HG02588 (cell line): ENCODE data around the gene GCDH.

Source experiments
- ATAC-seq: cut with Tn5 transposase; IDR thresholded peaks from one replicate; pipeline ENCODE4 v1.9.1; 2021; ENCODE audit warnings: mild to moderate bottlenecking, moderate library complexity; ENCODE audit not compliant: unreplicated experiment

Gene GCDH

DNA sequence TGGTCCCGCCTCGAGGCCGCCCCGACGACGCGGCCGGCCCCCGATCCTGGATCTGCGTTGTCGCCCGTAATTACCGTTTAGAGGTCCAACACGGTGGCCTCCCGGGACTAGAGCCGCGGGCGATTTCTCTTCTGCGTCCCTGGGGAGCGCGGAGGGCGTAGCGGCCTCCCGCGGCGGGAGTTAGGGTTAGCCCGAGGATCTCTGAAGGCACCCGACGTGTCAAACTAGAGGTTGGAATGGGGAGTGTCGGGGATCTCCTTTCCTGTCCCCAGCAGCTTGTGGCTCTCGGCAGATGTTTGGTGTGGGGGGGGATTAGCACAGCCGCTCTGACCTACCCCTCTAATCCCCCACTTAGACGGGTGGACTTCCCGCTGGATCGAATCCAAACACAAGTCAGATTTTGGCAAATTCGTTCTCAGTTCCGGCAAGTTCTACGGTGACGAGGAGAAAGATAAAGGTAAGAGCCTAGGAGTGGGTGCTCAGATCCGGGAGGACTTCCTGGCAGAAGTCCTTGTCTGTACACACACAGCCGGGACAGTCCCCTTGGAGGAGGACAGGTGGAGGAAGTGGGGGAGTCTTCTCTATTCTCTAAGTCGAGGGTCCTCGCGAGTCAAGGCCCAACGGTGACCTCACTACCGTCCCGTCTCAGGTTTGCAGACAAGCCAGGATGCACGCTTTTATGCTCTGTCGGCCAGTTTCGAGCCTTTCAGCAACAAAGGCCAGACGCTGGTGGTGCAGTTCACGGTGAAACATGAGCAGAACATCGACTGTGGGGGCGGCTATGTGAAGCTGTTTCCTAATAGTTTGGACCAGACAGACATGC lies 48.0 kb downstream of the GCDH start:
- peak; percentile 4 for ATAC-seq

DNA sequence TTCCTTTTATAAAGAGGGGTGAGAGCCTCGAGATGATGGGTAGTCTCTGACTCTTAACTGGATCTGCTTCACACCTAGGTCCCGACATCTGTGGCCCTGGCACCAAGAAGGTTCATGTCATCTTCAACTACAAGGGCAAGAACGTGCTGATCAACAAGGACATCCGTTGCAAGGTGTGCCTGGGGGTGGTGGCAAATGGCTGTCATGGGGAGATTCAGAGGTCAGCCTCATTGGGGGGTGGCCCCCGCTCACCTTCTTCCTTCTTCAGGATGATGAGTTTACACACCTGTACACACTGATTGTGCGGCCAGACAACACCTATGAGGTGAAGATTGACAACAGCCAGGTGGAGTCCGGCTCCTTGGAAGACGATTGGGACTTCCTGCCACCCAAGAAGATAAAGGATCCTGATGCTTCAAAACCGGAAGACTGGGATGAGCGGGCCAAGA lies 49.0 kb downstream of the GCDH start:
- no peak for ATAC-seq

DNA sequence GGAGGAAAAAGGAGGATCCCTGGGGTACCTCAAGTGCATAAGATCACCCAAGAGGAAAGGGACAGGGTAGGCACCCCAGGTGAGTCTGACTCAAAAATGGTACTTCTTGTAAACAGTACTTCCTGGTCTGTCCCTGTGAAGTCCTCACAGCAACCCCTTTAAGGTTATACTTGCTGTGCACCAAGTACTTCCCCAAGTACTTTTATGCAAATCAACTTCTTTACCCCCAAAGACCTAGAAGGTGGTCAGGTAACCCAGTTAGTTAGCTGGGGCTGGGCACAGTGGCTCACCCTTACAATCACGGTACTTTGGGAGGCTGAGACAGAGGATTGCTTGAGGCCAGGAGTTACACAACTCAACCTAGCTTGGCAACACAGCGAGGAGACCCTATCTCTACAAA lies 49.9 kb downstream of the GCDH start:
- ATAC-seq = no peak

DNA sequence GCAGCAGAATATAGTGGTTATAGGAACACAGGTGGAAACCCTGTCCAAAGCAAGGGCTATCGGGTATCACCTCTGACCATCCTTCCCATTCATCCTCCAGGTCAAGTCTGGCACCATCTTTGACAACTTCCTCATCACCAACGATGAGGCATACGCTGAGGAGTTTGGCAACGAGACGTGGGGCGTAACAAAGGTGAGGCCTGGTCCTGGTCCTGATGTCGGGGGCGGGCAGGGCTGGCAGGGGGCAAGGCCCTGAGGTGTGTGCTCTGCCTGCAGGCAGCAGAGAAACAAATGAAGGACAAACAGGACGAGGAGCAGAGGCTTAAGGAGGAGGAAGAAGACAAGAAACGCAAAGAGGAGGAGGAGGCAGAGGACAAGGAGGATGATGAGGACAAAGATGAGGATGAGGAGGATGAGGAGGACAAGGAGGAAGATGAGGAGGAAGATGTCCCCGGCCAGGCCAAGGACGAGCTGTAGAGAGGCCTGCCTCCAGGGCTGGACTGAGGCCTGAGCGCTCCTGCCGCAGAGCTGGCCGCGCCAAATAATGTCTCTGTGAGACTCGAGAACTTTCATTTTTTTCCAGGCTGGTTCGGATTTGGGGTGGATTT lies 52.6 kb downstream of the GCDH start:
- ATAC-seq = no peak

DNA sequence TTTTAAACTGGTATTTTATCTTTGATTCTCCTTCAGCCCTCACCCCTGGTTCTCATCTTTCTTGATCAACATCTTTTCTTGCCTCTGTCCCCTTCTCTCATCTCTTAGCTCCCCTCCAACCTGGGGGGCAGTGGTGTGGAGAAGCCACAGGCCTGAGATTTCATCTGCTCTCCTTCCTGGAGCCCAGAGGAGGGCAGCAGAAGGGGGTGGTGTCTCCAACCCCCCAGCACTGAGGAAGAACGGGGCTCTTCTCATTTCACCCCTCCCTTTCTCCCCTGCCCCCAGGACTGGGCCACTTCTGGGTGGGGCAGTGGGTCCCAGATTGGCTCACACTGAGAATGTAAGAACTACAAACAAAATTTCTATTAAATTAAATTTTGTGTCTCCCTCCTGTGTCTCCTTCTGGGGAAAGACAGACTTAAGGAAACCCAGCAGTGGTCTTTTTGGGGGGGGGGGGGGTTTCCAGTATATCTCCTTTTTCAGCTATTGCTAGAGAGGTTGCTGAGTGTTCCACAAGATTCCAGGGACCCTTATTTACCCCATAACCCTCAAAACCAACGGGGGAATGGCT lies 53.2 kb downstream of the GCDH start:
- no peak for ATAC-seq

DNA sequence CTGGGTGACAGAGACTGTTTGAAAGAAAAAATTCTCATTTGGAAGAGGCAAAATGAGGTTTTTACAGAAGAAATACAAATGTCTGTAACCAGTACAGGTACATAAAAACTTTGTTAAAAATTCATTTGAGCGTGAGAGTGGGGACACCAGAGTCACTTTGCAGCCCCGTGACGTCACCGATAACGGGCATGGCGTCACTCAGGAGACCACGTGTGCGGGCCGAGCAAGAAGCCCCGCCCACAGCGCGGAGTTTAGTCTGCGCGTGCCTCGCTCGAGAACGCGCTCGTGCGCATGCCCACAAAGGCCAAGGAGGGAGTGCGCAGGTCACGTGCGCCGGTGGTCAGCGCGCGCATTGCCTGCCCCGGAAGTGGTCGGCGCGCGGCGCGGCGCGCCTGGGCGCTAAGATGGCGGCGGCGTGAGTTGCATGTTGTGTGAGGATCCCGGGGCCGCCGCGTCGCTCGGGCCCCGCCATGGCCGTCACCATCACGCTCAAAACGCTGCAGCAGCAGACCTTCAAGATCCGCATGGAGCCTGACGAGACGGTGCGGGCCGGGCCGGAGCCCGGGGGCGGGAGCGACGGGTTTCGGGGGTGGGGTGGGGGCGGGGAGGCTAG lies 54.6 kb downstream of the GCDH start, which contains the start of gene RAD23A:
RAD23A (plus strand) TSS at position 384 of the 613 bp plus-strand sequence; CDS start at position 471, 87 bp downstream.
- ATAC-seq = peak; percentile 73

DNA sequence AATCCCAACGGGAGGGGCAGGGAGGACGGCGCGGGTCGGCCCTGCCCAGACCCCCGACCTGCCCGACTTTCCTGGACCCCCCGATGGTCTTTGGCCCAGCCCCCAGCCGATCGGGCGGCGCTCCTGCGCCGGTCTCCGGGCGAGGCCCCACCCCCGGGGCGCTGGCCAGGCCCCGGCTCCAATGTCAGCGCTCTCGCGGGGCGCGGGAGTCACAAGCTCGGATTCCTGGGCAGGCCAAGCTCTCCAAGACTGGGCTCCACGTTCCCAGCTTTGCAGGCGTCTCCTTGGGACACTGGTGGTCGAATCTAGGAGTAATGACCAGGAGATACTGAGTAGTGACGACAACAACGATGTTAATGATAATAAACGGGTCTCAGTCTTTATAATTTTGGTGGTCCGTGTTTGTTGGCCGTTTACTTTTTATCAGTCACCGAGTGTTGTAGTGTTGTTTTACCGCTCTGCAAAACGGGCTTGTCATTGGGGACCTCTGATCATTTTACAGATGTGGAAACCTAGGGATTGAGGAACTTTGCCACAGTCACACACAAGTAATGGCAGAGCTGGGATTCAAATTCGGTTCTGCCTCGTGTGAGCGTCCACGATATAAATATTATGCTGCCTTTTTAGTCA lies 55.2 kb downstream of the GCDH start:
- peak; percentile 35 for ATAC-seq

DNA sequence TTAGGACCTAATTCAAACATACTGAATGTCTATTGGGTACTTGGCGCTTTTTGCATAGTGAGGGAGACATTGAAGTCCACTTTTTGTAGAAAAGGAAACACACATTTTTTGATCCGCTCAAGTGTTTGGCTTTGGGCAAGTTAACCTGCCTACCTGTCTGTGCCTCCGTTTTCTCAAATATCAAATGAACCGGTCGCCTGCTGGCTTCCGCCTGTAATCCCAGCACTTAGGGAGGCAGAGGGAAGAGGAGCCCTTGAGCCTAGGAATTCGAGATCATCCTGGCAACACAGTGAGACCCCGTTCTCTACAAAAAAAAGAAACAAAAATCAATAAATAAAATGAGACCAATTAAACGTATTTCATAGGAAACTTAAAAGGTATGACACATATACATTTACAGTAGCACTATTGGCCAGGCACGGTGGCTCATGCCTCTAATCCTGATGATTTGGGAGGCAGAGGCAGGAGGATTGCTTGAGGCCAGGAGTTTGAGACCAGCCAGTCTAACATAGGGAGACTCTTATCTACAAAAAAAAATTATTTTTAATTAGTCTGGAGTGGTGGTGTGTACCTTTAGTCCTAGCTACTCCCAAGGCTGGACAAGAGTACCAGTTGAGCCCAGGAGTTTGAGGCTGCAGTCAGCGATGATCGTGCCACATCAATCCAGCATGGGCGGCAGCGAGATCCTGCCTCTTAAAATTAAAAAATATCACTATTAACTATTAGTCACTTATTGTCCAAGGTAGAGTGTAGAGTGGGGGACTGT lies 56.0 kb downstream of the GCDH start:
- no peak for ATAC-seq

DNA sequence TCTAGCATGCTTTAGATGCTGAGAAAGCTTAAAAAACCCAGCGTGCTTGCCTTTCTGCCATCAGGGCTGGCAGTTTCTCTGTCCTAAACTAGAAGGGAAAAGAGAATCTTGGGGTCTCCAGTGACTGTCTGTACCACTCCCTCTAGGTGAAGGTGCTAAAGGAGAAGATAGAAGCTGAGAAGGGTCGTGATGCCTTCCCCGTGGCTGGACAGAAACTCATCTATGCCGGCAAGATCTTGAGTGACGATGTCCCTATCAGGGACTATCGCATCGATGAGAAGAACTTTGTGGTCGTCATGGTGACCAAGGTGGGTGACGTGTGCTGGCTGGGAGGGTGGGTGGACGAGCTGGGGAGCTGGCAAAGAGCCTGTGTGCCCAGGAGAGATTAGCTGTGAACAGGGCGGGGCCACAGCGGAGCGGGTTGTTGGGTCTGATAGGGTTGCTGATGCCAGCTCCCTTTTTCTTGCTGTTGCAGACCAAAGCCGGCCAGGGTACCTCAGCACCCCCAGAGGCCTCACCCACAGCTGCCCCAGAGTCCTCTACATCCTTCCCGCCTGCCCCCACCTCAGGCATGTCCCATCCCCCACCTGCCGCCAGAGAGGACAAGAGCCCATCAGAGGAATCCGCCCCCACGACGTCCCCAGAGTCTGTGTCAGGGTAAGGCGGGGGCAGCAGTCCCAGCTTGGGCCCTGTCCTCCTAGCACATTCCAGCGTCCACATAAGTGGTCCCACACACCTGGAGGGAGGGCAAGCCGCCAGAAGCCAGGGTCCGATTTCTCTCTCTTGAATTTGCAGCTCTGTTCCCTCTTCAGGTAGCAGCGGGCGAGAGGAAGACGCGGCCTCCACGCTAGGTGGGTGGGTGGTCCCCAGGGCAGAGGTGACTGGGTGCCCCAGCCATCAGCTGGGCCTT lies 57.0 kb downstream of the GCDH start:
- no peak for ATAC-seq

DNA sequence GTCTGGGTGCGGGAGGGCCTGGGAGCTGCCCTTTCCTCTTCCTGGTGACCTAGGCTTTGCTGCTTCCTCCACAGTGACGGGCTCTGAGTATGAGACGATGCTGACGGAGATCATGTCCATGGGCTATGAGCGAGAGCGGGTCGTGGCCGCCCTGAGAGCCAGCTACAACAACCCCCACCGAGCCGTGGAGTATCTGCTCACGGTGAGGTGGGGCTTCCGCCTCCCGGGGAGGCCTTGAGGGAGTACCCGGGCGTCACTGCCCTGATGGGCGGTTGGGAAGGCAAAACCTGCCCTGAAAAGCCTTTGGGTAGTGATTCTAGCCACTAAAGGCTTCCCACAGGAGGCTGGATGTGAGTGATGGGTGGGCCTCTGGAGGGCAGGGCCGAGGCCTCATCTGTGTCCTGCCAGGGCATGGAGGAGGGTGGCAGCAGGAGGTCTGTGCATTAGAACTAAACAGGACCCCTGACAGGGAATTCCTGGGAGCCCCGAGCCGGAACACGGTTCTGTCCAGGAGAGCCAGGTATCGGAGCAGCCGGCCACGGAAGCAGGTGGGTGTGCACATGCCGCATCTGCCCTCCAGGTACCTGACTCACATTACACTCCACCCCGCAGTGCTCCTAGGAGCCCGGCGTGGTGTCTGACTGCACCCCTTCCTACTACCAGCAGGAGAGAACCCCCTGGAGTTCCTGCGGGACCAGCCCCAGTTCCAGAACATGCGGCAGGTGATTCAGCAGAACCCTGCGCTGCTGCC lies 57.8 kb downstream of the GCDH start:
- ATAC-seq = no peak
